ENCODE data around the gene ANO1.

Gene ANO1

GRCh38 chr11:70226183-70226582 lies 148.1 kb downstream of the ANO1 start:
- DNase-seq, result no peak

- DNase-seq, result no peak
Observed at GRCh38 chr11:70226967-70227366, 148.8 kb downstream of the ANO1 start.

GRCh38 chr11:70229737-70230136 lies 151.6 kb downstream of the ANO1 start:
- DNase-seq, result no peak

GRCh38 chr11:70230151-70230839 lies 152.2 kb downstream of the ANO1 start:
- DNase-seq, result no peak

- no peak for DNase-seq
Observed at GRCh38 chr11:70230840-70231710, 153.0 kb downstream of the ANO1 start.

- DNase-seq, result no peak
Observed at GRCh38 chr11:70233034-70233433, 154.9 kb downstream of the ANO1 start.

GRCh38 chr11:70233511-70233934 lies 155.4 kb downstream of the ANO1 start:
- no peak for DNase-seq

GRCh38 chr11:70233962-70234361 lies 155.8 kb downstream of the ANO1 start:
- DNase-seq, result no peak

All from activated CD8-positive, alpha-beta memory T cell treated with anti-CD3 and anti-CD28 coated beads for 24 hours (primary cell).